ENCODE measurements around the gene OLA1. TPM values are rescaled to one million over a fixed set of nuclear protein-coding genes. Genes with fewer than 3 reads are reported as not detected.

OLA1 gene
- total RNA-seq, 4 donors from 2014 or later, result 8.5 to 68.2 (median 43.2) TPM

- intact Hi-C loops (cut with DNase I; ENCODE audit: low total_unique reads), result no loop called here
Measured at GRCh38 chr2:174243812-174244211, 4.5 kb downstream of the OLA1 start.

DNA sequence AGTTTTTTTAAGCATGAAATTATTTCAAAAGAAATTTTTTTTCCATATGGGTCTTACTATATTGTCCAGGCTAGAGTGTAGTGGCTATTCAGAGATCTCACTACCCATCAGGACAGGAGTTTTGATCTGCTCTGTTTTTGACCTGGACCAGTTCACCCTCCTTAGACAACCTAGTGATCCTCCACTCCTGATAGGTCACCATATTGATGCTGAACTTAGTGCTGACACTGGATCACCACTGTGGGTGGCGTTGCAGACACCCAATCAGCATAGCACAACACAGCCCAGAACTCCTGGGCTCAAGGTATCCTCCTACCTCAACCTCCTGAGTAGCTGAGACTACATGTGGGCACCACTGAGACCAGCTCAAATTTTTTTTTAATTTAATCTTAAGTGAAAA lies 8.2 kb downstream of the OLA1 start:
- H3K4me1 ChIP-seq, result no peaks in the 10 kb centered on the region
- no peak overlapping the region for H3K4me3 ChIP-seq
- TF ChIP-seq, protein P1, sequence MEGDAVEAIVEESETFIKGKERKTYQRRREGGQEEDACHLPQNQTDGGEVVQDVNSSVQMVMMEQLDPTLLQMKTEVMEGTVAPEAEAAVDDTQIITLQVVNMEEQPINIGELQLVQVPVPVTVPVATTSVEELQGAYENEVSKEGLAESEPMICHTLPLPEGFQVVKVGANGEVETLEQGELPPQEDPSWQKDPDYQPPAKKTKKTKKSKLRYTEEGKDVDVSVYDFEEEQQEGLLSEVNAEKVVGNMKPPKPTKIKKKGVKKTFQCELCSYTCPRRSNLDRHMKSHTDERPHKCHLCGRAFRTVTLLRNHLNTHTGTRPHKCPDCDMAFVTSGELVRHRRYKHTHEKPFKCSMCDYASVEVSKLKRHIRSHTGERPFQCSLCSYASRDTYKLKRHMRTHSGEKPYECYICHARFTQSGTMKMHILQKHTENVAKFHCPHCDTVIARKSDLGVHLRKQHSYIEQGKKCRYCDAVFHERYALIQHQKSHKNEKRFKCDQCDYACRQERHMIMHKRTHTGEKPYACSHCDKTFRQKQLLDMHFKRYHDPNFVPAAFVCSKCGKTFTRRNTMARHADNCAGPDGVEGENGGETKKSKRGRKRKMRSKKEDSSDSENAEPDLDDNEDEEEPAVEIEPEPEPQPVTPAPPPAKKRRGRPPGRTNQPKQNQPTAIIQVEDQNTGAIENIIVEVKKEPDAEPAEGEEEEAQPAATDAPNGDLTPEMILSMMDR (IDR thresholded peaks at IDR 0.05), result no peak
- TF ChIP-seq POLR2A (IDR thresholded peaks at IDR 0.05), result no peak
- intact Hi-C loops (cut with DNase I; ENCODE audit: low total_unique reads), result no loop called here
- no peaks in the 10 kb centered on the region for H3K36me3 ChIP-seq
- DNase-seq, result no peak
- H3K27ac ChIP-seq, result no peak overlapping the region
- no peaks in the 10 kb centered on the region for H3K27me3 ChIP-seq
- H3K9me3 ChIP-seq, result no peaks in the 10 kb centered on the region

More at GRCh38 chr2:174243812-174244211, 4.5 kb downstream of the OLA1 start:
- Histone ChIP-seq H3K4me1 (no peaks in the 10 kb centered on the region), H3K36me3 (no peaks in the 10 kb centered on the region), H3K27ac (no peak overlapping the region), H3K4me3 (no peak overlapping the region), H3K27me3 (no peaks in the 10 kb centered on the region), H3K9me3 (no peaks in the 10 kb centered on the region)
- TF ChIP-seq, protein P1 (IDR thresholded peaks at IDR 0.05), result no peak
- no peak for TF ChIP-seq POLR2A (IDR thresholded peaks at IDR 0.05)
- DNase-seq, result no peak

GRCh38 chr2:174236429-174236828 lies 11.9 kb downstream of the OLA1 start:
- Histone ChIP-seq H3K4me1 (no peaks in the 10 kb centered on the region), H3K27me3 (no peaks in the 10 kb centered on the region), H3K36me3 (no peaks in the 10 kb centered on the region), H3K27ac (no peak overlapping the region), H3K9me3 (no peaks in the 10 kb centered on the region), H3K4me3 (no peak overlapping the region)
- intact Hi-C loops (cut with DNase I; ENCODE audit: low total_unique reads), result no loop called here
- DNase-seq, result no peak
- TF ChIP-seq POLR2A (IDR thresholded peaks at IDR 0.05), result no peak
- TF ChIP-seq, protein P1 (IDR thresholded peaks at IDR 0.05), result no peak

DNA sequence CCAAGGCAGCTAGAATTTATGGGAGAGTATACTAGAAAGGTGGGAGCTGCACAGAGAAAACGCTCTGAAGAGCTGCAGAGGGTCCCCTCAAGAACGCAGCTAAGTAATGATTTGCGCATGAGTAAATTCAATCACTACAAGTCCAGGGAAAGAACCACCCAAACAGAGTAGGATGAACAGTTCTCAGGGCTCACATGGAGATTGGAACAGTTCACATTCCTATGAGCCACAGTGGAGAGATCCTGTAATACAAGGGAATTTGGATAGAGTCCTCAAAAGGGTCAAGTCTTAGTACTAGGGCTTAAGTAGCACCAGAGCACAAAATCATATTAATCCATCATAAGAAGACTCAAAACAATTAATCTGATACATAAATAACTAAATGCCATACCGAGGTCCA lies 12.7 kb downstream of the OLA1 start:
- no peaks in the 10 kb centered on the region for H3K4me1 ChIP-seq
- no peak for TF ChIP-seq POLR2A (IDR thresholded peaks at IDR 0.05)
- no peak overlapping the region for H3K4me3 ChIP-seq
- H3K27ac ChIP-seq, result no peak overlapping the region
- no peaks in the 10 kb centered on the region for H3K36me3 ChIP-seq
- intact Hi-C loops (cut with DNase I; ENCODE audit: low total_unique reads), result no loop called here
- no peak for DNase-seq
- H3K9me3 ChIP-seq, result no peaks in the 10 kb centered on the region
- no peaks in the 10 kb centered on the region for H3K27me3 ChIP-seq

DNA sequence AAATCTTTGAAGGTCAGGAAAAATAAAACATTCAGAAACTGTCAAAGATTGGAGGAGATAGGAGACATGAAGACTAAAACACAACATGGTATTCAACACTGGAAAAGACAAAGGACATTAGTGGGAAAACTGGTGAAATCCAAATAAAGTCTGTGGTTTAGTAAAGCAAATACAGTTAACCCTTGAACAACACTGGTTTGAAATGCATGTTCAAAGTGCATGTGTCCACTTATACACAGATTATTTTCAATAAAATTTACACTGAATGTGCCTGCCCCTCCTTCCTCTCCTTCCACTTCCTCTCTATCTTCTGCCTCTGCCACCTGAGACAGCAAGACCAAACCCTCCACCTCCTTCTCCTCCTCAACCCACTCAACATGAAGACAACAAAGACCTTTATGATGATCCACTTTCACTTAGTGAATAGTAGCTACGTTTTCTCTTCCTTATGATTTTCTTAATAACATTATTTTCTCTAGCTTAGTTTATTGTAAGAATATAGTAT lies 14.5 kb downstream of the OLA1 start:
- no peaks in the 10 kb centered on the region for H3K36me3 ChIP-seq
- TF ChIP-seq, protein P1 (IDR thresholded peaks at IDR 0.05), result no peak
- no peak for TF ChIP-seq POLR2A (IDR thresholded peaks at IDR 0.05)
- no peaks in the 10 kb centered on the region for H3K4me1 ChIP-seq
- DNase-seq, result no peak
- H3K27ac ChIP-seq, result no peak overlapping the region
- intact Hi-C loops (cut with DNase I; ENCODE audit: low total_unique reads), result no loop called here
- no peak overlapping the region for H3K4me3 ChIP-seq
- H3K27me3 ChIP-seq, result no peaks in the 10 kb centered on the region
- H3K9me3 ChIP-seq, result no peaks in the 10 kb centered on the region

- H3K4me3 ChIP-seq, result no peak overlapping the region
- no peaks in the 10 kb centered on the region for H3K9me3 ChIP-seq
- H3K4me1 ChIP-seq, result no peaks in the 10 kb centered on the region
- H3K27me3 ChIP-seq, result no peaks in the 10 kb centered on the region
- intact Hi-C loops (cut with DNase I; ENCODE audit: low total_unique reads), result no loop called here
- DNase-seq, result no peak
- H3K27ac ChIP-seq, result no peak overlapping the region
- no peak for TF ChIP-seq POLR2A (IDR thresholded peaks at IDR 0.05)
- TF ChIP-seq, protein P1 (IDR thresholded peaks at IDR 0.05), result no peak
- H3K36me3 ChIP-seq, result no peaks in the 10 kb centered on the region
Measured at GRCh38 chr2:174227748-174228147, 20.6 kb downstream of the OLA1 start.

Data from uterus (tissue), 4 donors.